ENCODE results near the gene CD247. TPM values are rescaled to one million over a fixed set of nuclear protein-coding genes. Genes with fewer than 3 reads are reported as not detected.

CD247 gene
- total and polyA plus RNA-seq, 2 of the 4 experiments (the other 2 are of a cell fraction): not detected

DNA sequence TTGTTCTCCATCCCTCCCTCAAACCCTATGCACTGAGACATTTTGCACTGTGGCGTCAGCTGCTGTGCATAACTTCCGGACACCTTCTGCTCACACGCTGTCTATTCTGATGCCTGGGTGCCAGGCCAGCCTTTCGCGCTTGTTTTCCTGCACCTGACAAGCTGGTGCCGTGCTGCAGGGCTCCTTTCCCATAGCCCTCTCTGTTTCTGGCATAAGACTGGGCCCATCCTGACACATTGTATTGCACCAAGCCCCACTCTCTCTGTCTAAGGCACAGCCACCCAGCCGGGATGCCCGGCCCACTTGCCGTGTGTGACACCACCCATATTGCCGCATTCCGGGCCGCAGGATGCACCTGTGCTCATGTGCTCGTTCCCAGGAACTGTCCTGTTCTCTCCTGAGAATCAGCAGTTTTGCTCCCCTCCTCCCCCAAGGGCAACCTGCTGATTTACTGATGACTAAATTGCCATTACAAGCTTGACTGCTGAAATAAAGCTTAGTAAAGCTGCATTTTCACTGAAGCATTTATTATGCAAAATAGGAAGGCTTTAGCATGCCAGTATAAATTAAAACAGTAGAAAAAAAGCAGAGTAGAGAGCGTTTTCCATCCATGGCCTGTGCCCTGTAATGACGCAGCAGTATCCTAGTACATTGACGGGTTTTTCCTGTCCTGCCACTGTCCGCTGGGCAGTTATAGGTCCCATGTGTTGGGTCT, 88.0 kb downstream of the CD247 start:
- WGBS, 2 experiments (ENCODE audit: extremely low coverage in 2 of 2, insufficient read length in 1 of 2): 75% methylated on average over 15 of the region's 17 CpGs; no CpG with 5 or more reads in 1 of the 2 experiments
- dilution Hi-C loops (cut with HindIII; ENCODE audit: low sequenced_read_pairs, unreplicated experiment): loop anchor here (25.0 kb wide), 1 partner anchor 168 kb away; no protein-coding TSS in a partner anchor
- H3K18ac ChIP-seq (ENCODE audit: low read depth, low read length): no peak overlapping the region
- TF ChIP-seq NFE2L2 (IDR thresholded peaks at IDR 0.05; ENCODE audit: low read depth, low read length) (no peak), MAFK (IDR thresholded peaks at IDR 0.05; ENCODE audit: low read depth, low read length) (no peak), POLR2A (IDR thresholded peaks at IDR 0.05; ENCODE audit: low read depth, low read length) (no peak), MAZ (IDR thresholded peaks at IDR 0.05; ENCODE audit: borderline replicate concordance, low read depth, low read length) (no peak), CEBPB (IDR thresholded peaks at IDR 0.05; ENCODE audit: low read depth, low read length) (no peak), CHD1 (IDR thresholded peaks at IDR 0.05; ENCODE audit: low read depth, low read length) (no peak), SMC3 (IDR thresholded peaks at IDR 0.05; ENCODE audit: low read depth, low read length) (no peak), FOS (IDR thresholded peaks at IDR 0.05; ENCODE audit: low read depth, low read length) (no peak), RFX5 (IDR thresholded peaks at IDR 0.05; ENCODE audit: low read depth, low read length) (no peak), MXI1 (IDR thresholded peaks at IDR 0.05; ENCODE audit: borderline replicate concordance, low read depth, low read length) (no peak), RCOR1 (IDR thresholded peaks at IDR 0.05; ENCODE audit: insufficient replicate concordance, low read length) (no peak), RAD21 (IDR thresholded peaks at IDR 0.05; ENCODE audit: low read length) (no peak), BHLHE40 (IDR thresholded peaks at IDR 0.05; ENCODE audit: low read depth, low read length) (no peak)
- TF ChIP-seq, protein P1, sequence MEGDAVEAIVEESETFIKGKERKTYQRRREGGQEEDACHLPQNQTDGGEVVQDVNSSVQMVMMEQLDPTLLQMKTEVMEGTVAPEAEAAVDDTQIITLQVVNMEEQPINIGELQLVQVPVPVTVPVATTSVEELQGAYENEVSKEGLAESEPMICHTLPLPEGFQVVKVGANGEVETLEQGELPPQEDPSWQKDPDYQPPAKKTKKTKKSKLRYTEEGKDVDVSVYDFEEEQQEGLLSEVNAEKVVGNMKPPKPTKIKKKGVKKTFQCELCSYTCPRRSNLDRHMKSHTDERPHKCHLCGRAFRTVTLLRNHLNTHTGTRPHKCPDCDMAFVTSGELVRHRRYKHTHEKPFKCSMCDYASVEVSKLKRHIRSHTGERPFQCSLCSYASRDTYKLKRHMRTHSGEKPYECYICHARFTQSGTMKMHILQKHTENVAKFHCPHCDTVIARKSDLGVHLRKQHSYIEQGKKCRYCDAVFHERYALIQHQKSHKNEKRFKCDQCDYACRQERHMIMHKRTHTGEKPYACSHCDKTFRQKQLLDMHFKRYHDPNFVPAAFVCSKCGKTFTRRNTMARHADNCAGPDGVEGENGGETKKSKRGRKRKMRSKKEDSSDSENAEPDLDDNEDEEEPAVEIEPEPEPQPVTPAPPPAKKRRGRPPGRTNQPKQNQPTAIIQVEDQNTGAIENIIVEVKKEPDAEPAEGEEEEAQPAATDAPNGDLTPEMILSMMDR (conservative IDR thresholded peaks at IDR 0.05; ENCODE audit: low read depth, low read length): no peak
- TF ChIP-seq, protein P2, sequence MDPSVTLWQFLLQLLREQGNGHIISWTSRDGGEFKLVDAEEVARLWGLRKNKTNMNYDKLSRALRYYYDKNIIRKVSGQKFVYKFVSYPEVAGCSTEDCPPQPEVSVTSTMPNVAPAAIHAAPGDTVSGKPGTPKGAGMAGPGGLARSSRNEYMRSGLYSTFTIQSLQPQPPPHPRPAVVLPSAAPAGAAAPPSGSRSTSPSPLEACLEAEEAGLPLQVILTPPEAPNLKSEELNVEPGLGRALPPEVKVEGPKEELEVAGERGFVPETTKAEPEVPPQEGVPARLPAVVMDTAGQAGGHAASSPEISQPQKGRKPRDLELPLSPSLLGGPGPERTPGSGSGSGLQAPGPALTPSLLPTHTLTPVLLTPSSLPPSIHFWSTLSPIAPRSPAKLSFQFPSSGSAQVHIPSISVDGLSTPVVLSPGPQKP (IDR thresholded peaks at IDR 0.05; ENCODE audit: borderline replicate concordance, low read depth, low read length): no peak
- TF ChIP-seq, protein P3, sequence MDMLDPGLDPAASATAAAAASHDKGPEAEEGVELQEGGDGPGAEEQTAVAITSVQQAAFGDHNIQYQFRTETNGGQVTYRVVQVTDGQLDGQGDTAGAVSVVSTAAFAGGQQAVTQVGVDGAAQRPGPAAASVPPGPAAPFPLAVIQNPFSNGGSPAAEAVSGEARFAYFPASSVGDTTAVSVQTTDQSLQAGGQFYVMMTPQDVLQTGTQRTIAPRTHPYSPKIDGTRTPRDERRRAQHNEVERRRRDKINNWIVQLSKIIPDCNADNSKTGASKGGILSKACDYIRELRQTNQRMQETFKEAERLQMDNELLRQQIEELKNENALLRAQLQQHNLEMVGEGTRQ (IDR thresholded peaks at IDR 0.05; ENCODE audit: low read depth, low read length): no peak
- no peak overlapping the region for H3K4me3 ChIP-seq (ENCODE audit: insufficient read depth, low read depth, low read length)
- H4K5ac ChIP-seq (ENCODE audit: low read depth, low read length): no peak overlapping the region
- no peak overlapping the region for H4K91ac ChIP-seq (ENCODE audit: insufficient read depth, low read depth, low read length)
- no peak overlapping the region for H2BK15ac ChIP-seq (ENCODE audit: low read depth, low read length)
- DNase-seq (no peak), ATAC-seq (ENCODE audit: low read depth) (no peak)
- H2BK5ac ChIP-seq (ENCODE audit: low read depth, low read length, poor library complexity, severe bottlenecking): no peak overlapping the region
- no peak overlapping the region for H4K8ac ChIP-seq (ENCODE audit: low read depth in 2 of 2, low read length in 2 of 2)
- H3K36me3 ChIP-seq (ENCODE audit: control insufficient read depth, insufficient read depth, low read length): no peaks in the 10 kb centered on the region
- H3K14ac ChIP-seq (replicated peaks; ENCODE audit: low read depth, low read length): no peak overlapping the region
- intact Hi-C loops (cut with micrococcal nuclease): no loop called here
- POLR2A ChIA-PET (ENCODE audit: unreplicated experiment): no interaction called here
- no peak overlapping the region for H3K23ac ChIP-seq (ENCODE audit: low read depth, low read length)
- in situ Hi-C loops (cut with MboI; ENCODE audit: low sequenced_read_pairs): no loop called here
- H2AK9ac ChIP-seq (replicated peaks; ENCODE audit: low read depth, low read length, poor library complexity): no peak overlapping the region
- no peak overlapping the region for H2BK20ac ChIP-seq (ENCODE audit: low read depth, low read length)
- no peaks in the 10 kb centered on the region for H3K9me3 ChIP-seq (ENCODE audit: control insufficient read depth, insufficient read depth, low read length)
- H2AFZ ChIP-seq (replicated peaks; ENCODE audit: low read length, poor library complexity): no peak overlapping the region
- H3K79me1 ChIP-seq (ENCODE audit: low read depth in 1 of 2, low read length in 2 of 2): no peaks in the 10 kb centered on the region
- H2AK5ac ChIP-seq (ENCODE audit: low read depth, low read length): no peak overlapping the region
- peaks cover 1% of the 10 kb centered on the region; the same call in 1 of the 2 replicates for H3K27me3 ChIP-seq (ENCODE audit: control insufficient read depth, insufficient read depth, low read length)
- no peak overlapping the region for H3K4ac ChIP-seq (ENCODE audit: low read depth, low read length)
- H2BK120ac ChIP-seq (ENCODE audit: low read depth, low read length): no peak overlapping the region
- H4K20me1 ChIP-seq (ENCODE audit: insufficient read depth, low read length): no peaks in the 10 kb centered on the region
- CTCF ChIA-PET: no interaction called here
- no peak overlapping the region for H3K27ac ChIP-seq (ENCODE audit: insufficient read depth, low read length)
- H3K9ac ChIP-seq (ENCODE audit: low read depth, low read length): no peak overlapping the region
- no peak overlapping the region for H3K56ac ChIP-seq (ENCODE audit: extremely low read depth, insufficient read depth, low read length)
- BruUV-seq (replicated peaks): no TSS peak
- H3K4me2 ChIP-seq (ENCODE audit: low read depth, low read length): no peak overlapping the region
- H3K4me1 ChIP-seq (ENCODE audit: control insufficient read depth, insufficient read depth, low read length): no peaks in the 10 kb centered on the region; the same call in 1 of the 2 replicates
- H3K9me1 ChIP-seq (ENCODE audit: insufficient read depth, low read length): no peaks in the 10 kb centered on the region
